ENCODE results near the gene PROM1. TPM values are rescaled to one million over a fixed set of nuclear protein-coding genes. Genes with fewer than 3 reads are reported as not detected.

PROM1 gene
- total and polyA plus RNA-seq, 2 of the 13 experiments (the other 11 are each of a cell fraction or from before 2014, with no cell fraction given) = 3.9 to 16.4 TPM

GRCh38 chr4:16026160-16026761 is 57.6 kb downstream of the PROM1 start (continued):
- TF ChIP-seq TMF1 (CRISPR knock-in tag; IDR thresholded peaks at IDR 0.05; ENCODE audit: low read depth) (no peak), RFX1 (IDR thresholded peaks at IDR 0.05) (no peak), NCOR1 (IDR thresholded peaks at IDR 0.05; ENCODE audit: borderline replicate concordance, low read length) (no peak), ZHX1 (CRISPR knock-in tag; IDR thresholded peaks at IDR 0.05; ENCODE audit: low read depth) (no peak), POLR2AphosphoS2 (IDR thresholded peaks at IDR 0.05; ENCODE audit: low read depth, low read length) (no peak), SMARCC2 (IDR thresholded peaks at IDR 0.05) (no peak), TFAP4 (IDR thresholded peaks at IDR 0.05; ENCODE audit: borderline replicate concordance, low read depth) (no peak), ONECUT2 (CRISPR knock-in tag; IDR thresholded peaks at IDR 0.05) (no peak), MAZ (IDR thresholded peaks at IDR 0.05; ENCODE audit: borderline replicate concordance, low read depth, low read length) (no peak), MAZ (CRISPR knock-in tag; IDR thresholded peaks at IDR 0.05; ENCODE audit: low read depth) (no peak), SMC3 (IDR thresholded peaks at IDR 0.05; ENCODE audit: low read length) (peak; percentile 88), ZSCAN22 (CRISPR knock-in tag; IDR thresholded peaks at IDR 0.05) (no peak)
- TF ChIP-seq, protein P1, sequence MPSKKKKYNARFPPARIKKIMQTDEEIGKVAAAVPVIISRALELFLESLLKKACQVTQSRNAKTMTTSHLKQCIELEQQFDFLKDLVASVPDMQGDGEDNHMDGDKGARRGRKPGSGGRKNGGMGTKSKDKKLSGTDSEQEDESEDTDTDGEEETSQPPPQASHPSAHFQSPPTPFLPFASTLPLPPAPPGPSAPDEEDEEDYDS (CRISPR knock-in tag; IDR thresholded peaks at IDR 0.05) = no peak

All from HepG2 (cell line).